ENCODE data around the gene SERPINE2.

The SERPINE2 gene

DNA sequence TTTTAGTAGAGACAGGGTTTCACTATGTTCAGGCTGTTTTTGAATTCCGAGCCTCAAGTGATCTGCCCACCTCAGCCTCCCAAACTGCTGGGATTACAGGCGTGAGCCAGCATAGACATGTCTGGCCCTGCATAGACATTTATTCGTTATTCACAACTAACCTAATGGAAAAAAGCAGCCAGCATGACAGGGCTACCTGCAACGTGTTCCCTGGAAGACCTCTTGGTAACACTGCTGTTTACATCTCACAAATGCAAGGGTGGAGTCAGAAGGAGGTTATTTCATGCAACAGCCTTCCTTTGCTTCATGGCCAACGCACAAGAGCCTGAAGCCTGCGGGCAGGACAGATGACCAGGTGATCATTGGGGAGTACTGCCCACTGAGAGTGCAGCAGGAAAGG is 9.2 kb downstream of the SERPINE2 start:
- Histone ChIP-seq H3K4me2 (no peak overlapping the region), H3K36me3 (ENCODE audit: insufficient read depth) (no peaks in the 10 kb centered on the region), H3K27ac (no peak overlapping the region), H3K79me2 (ENCODE audit: insufficient read depth, low read depth) (no peaks in the 10 kb centered on the region), H4K20me1 (ENCODE audit: insufficient read depth) (no peaks in the 10 kb centered on the region), H3K9ac (no peak overlapping the region), H3K4me1 (ENCODE audit: low read depth, poor library complexity, severe bottlenecking) (no peaks in the 10 kb centered on the region), H3K4me3 (IDR thresholded peaks at IDR 0.05; ENCODE audit: insufficient read depth, low read depth, low read length) (no peak overlapping the region), H3K27me3 (ENCODE audit: insufficient read depth, low read depth) (no peaks in the 10 kb centered on the region), H2AFZ (ENCODE audit: low read depth) (no peak overlapping the region)
- TF ChIP-seq, protein P1, sequence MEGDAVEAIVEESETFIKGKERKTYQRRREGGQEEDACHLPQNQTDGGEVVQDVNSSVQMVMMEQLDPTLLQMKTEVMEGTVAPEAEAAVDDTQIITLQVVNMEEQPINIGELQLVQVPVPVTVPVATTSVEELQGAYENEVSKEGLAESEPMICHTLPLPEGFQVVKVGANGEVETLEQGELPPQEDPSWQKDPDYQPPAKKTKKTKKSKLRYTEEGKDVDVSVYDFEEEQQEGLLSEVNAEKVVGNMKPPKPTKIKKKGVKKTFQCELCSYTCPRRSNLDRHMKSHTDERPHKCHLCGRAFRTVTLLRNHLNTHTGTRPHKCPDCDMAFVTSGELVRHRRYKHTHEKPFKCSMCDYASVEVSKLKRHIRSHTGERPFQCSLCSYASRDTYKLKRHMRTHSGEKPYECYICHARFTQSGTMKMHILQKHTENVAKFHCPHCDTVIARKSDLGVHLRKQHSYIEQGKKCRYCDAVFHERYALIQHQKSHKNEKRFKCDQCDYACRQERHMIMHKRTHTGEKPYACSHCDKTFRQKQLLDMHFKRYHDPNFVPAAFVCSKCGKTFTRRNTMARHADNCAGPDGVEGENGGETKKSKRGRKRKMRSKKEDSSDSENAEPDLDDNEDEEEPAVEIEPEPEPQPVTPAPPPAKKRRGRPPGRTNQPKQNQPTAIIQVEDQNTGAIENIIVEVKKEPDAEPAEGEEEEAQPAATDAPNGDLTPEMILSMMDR (conservative IDR thresholded peaks at IDR 0.05; ENCODE audit: low read depth, low read length): no peak

DNA sequence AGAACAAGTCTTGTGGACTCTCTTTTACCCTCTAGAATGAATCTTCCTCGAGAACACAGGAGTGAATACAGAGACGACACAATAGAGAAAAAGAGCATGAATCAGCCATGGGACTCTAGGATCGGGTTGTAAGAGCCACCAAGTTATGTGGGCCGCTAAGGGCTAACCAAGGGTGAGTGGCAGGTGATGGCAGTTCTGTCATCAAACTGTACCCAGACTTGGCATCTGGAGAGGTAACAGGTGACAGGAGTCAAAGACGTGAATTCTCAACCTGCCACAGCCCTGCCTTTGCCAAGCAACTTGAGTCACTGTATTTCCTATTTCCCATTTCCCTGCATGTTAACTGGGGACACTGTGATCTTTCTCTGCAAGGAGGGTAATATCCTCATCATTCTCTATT is 11.2 kb downstream of the SERPINE2 start:
- H3K36me3 ChIP-seq (ENCODE audit: insufficient read depth): no peaks in the 10 kb centered on the region
- H4K20me1 ChIP-seq (ENCODE audit: insufficient read depth): no peaks in the 10 kb centered on the region
- no peak overlapping the region for H3K9ac ChIP-seq
- H3K79me2 ChIP-seq (ENCODE audit: insufficient read depth, low read depth): no peaks in the 10 kb centered on the region
- no peak overlapping the region for H2AFZ ChIP-seq (ENCODE audit: low read depth)
- no peak overlapping the region for H3K4me2 ChIP-seq
- TF ChIP-seq, protein P1 (conservative IDR thresholded peaks at IDR 0.05; ENCODE audit: low read depth, low read length): no peak
- H3K27me3 ChIP-seq (ENCODE audit: insufficient read depth, low read depth): no peaks in the 10 kb centered on the region
- H3K4me3 ChIP-seq (IDR thresholded peaks at IDR 0.05; ENCODE audit: insufficient read depth, low read depth, low read length): no peak overlapping the region
- H3K27ac ChIP-seq: no peak overlapping the region
- peaks cover 14% of the 10 kb centered on the region for H3K4me1 ChIP-seq (ENCODE audit: low read depth, poor library complexity, severe bottlenecking)

DNA sequence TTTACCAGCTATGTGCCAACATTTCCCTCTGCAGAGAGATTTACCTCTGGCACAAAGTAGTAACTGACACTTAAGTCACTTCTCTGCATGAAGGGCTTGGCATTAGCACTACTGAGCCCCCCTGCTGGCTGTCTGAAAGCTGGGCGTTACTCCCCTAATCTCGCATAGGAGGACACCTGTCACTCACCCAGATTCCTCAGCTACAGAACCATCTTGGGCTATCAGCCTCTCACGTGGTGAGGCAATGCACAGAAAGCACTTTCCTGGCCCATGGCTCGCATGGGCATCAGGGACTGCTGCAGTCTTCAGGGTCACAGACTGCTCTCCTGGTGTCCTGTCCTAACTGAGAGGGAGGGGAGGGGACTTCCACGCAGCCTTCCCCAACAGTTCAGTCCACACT is 12.0 kb downstream of the SERPINE2 start:
- no peak overlapping the region for H3K4me3 ChIP-seq (IDR thresholded peaks at IDR 0.05; ENCODE audit: insufficient read depth, low read depth, low read length)
- H3K79me2 ChIP-seq (ENCODE audit: insufficient read depth, low read depth): no peaks in the 10 kb centered on the region
- H2AFZ ChIP-seq (ENCODE audit: low read depth): no peak overlapping the region
- H4K20me1 ChIP-seq (ENCODE audit: insufficient read depth): no peaks in the 10 kb centered on the region
- H3K4me1 ChIP-seq (ENCODE audit: low read depth, poor library complexity, severe bottlenecking): peaks cover 22% of the 10 kb centered on the region
- no peaks in the 10 kb centered on the region for H3K36me3 ChIP-seq (ENCODE audit: insufficient read depth)
- no peaks in the 10 kb centered on the region for H3K27me3 ChIP-seq (ENCODE audit: insufficient read depth, low read depth)
- TF ChIP-seq, protein P1 (conservative IDR thresholded peaks at IDR 0.05; ENCODE audit: low read depth, low read length): no peak
- no peak overlapping the region for H3K4me2 ChIP-seq
- no peak overlapping the region for H3K27ac ChIP-seq
- H3K9ac ChIP-seq: no peak overlapping the region

DNA sequence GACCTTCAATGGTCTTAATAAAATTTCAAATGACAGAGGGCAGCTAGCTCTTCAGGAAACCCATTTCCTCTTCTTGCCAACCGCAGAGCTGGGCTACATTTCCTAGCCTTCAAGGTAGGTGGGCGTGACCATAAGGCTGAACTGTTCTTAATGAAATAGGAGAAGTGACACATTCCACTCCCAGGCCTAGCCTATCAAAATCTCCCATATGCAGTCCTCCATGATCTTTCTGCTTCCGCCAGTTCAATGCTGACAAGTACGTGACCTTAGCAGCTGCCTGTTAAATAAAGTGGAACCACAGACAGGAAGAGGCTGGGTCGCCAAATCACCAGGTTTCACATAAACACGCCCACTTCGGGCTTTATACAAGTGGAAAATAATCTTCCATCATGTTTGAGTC is 13.2 kb downstream of the SERPINE2 start:
- Histone ChIP-seq H3K79me2 (ENCODE audit: insufficient read depth, low read depth) (no peaks in the 10 kb centered on the region), H3K36me3 (ENCODE audit: insufficient read depth) (no peaks in the 10 kb centered on the region), H3K4me3 (IDR thresholded peaks at IDR 0.05; ENCODE audit: insufficient read depth, low read depth, low read length) (no peak overlapping the region), H3K27ac (no peak overlapping the region), H3K4me1 (ENCODE audit: low read depth, poor library complexity, severe bottlenecking) (peaks cover 23% of the 10 kb centered on the region), H3K27me3 (ENCODE audit: insufficient read depth, low read depth) (no peaks in the 10 kb centered on the region), H2AFZ (ENCODE audit: low read depth) (no peak overlapping the region), H3K4me2 (no peak overlapping the region), H4K20me1 (ENCODE audit: insufficient read depth) (no peaks in the 10 kb centered on the region), H3K9ac (no peak overlapping the region)
- TF ChIP-seq, protein P1 (conservative IDR thresholded peaks at IDR 0.05; ENCODE audit: low read depth, low read length): no peak

Data from KMS-11 (cell line).